ENCODE measurements around the gene BCL6.
"Not testable (repeated sequence)": the region's sequence is repeated elsewhere in the genome, so short reads cannot be mapped to it uniquely, and the experiment has no call there.

BCL6 gene

DNA sequence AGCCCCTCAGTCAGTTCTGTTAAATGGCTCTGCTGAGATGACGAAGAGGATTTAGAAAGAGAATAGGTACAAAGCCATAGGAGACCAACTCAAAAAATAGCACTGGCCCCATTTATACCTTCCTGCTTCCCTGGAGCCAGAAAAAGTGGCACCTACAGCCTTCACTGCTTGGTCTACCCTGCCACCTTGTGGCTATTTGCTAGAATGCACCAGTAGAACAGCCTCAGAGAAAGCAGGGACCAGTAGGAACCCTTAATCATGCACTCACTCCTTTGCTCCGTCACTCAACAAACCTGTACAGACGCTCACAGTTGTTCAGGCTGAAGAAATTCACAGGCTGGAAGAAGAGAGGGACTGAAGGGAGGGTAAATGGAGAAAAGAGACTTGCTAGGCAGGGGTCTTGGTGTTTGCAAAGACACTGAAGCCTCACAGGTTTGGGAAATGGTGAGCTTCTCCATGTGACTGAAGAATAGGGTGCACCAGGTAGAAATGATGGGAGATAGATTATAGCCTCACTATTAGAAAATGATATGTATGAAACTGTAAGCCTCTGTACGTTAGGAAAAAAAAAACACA, 30.8 kb downstream of the BCL6 start:
- DNase-seq (ENCODE audit: low read depth in 2 of 2): peak; percentile 51 to 62

DNA sequence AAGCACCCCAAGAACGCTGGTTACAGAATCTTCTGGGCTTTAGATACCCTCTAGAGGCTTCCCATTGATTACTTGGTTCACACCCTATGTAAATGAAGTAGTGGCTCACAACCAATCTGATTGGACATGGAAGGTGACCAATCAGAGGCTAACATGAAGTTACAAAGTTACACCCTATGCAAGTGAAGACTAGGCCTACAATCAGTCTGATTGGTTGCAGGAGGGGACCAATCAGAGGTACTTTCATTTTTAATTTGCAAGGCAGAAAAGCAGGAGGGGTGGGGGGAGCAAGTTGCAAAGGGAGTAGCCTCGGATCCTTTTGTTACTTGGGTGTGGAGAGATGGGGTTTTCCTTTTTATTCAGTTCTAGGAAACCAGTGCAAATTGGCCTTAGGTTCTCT, 31.8 kb downstream of the BCL6 start:
- no peak for DNase-seq (ENCODE audit: low read depth in 2 of 2)

DNA sequence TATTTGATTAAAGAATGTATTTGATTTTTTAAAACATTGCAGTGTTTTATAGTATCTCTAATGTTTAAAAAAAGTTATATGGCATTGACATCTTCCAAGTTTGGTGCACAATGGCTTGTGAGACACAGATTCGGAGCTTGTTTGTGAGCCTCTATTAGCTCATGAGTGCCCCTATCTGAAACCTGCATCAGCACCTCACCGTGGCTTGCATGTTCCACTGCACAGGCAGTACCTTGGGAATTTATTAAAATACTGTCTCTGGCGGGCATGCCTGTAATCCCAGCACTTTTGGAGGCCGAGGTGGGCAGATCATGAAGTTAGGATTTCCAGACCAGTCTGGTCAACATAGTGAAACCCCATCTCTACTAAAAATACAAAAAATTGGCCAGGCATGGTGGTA, 36.1 kb downstream of the BCL6 start:
- no peak for DNase-seq (ENCODE audit: low read depth in 2 of 2)

DNA sequence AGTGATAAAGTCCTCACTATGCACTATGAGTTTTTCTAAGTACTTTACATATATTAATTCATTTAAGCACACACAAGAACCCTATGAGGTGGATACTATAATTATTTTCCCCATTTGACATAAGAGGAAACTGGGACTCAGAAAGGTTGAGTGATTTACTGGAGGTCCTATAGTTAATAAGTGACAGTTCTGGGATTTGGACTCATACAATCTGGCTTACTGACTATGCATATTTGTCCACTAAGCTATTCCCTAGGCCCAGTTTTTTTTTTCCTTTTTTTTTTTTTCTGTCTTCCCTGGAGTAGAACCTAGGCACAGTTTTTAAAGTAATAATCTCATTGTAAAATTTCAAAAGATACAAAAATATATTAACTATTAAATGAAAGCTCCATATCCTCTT, 36.6 kb downstream of the BCL6 start:
- no peak for DNase-seq (ENCODE audit: low read depth in 2 of 2)

DNA sequence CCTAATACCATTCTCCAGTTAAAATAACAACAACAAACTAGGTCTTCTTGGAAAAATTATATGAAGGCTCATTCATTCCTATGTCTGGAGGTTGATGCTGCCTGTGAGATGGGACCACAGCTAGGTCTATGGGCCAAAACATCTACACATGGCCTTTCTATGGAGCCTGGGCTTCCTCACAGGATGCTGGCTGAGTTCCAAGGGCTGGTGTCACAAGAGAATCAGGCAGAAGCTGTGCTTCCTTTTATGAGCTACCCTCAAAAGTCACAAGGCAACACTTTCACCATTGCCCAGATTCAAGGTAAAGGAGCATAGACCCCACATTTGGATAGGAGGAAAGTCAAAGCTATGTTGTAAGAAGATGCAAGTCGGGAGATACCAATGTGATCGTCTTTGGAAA, 38.3 kb downstream of the BCL6 start:
- no peak for DNase-seq (ENCODE audit: low read depth in 2 of 2)

DNA sequence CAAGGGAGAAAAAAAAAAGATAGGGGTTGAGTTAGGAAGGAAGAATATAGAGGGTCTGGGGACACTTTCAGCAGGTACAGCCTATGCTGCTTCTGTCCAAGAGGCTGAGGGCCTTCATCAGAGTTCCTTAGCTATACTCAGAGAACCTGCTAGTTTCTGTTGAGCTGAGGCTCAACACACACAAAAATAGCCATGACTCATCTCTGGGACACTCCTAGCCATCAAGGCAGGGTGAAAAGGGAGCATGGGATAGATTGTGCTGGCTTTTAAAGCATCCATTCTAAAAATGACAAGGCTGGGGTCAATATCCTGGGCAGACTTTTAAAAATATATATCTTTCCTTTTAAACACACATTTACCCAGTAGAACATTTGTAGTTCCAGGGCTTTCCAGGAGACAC, 40.1 kb downstream of the BCL6 start:
- no peak for DNase-seq (ENCODE audit: low read depth in 2 of 2)

DNA sequence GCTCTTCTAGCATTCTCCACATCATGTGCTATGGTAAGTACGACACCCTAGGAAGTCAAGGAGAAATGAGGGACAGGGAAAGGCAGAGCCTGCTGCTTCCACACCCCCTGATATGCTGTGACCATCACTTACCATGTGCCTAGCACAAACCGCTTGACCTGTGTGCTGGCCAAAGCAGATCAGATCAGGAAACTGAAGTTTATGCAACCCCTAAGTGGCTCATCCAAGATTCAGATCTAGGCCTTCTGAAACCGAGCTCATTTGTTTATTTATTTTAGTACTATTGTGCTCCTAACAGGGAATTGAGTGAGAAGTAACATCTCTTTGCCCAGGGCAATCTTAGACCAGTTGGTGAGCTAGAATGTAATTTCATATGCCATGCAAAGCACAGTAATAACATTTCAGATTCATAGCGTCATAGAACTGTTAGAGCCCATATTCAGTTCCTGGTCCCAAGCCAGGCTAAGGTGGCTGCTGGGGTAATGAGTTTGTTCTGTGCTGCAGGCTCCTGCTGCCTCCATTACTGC, 42.7 kb downstream of the BCL6 start, which contains the start of gene RTP2:
Gene RTP2, minus strand, starts transcription at position 51 of the 527 bp plus-strand sequence. CDS start 429 bp downstream, outside the sequence.
- no peak for DNase-seq (ENCODE audit: low read depth in 2 of 2)

DNA sequence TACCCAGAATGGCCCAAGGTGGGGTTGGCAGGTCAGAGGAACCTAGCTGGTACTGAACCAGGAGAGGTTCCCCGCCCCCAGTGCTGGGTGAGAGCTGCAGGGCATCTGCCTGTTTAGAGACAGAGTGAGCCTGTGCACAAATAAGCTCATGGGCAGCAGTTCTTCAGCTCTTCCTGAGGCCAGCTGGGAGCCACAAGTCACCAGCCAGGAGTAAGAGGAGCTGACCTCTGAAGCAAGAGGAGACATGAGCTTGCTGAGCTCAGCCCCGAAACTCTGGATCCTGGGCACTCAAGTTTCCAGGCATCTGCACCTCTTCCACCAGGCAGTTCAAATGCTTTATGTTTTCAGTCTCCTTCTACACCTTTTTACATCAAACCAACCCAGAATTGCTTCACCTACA, 45.0 kb downstream of the BCL6 start:
- DNase-seq (ENCODE audit: low read depth in 2 of 2): no peak

DNA sequence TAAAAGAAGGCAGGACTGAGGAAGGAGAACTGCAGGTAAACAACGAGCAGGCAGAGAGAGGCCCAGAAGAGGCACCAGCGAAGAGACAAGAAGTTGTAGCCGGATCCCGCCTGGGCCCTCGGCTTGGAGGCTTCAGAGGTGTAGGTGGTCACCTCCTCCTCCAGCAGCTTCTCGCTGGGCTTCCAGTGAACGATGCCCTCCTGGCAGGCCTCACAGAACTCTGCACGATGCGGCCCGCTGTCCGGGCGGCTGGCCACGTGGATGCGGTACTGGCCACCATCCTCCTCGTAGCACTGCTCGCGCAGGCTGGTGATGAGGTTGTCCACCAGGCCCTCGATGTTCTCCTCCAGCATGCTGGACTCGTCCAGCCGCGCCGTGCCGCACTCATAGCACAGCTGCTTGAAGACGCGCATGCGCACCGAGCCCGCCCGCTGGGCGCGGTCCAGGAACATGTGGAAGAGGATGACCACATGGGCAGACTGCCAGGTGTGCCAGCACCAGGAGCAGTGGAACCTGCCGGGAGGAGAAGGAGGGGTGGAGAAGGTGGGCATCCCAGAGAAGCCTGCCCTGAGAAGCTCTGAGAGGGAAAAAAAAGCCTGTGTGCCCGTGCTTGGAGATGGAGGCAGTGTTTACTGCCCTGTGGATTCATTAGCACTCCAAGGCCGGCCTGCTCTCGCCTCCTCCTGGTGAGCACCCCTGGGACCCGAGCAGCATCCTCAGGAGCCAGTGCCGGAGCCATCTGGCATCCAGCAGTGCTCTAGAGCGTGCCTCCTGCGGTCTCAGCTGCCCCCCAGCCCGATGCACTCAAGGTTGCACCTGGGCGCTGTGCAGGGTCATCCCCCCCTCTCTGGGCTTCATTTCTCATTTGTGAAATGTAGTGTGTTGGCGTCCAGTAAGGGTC, 46.5 kb downstream of the BCL6 start:
- DNase-seq (ENCODE audit: low read depth in 2 of 2): no peak

DNA sequence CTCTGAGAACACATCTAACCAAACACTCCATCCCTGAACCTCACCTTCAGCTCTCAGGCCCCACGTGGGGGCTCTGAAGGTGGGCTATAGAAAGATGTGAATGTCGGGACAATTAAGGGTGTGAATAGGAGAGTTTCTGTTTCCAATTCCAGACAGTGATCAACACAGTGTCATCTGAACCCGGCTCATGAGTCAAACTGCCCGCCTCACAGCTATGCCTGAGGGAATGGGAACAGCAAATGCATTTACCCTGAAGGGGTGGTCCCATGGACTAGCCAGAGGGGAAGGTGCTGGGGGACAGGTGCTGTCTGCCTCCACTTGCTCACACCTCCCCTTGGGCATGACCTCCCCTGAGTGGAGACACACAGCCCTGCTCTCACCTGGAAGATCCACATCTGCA, 49.2 kb downstream of the BCL6 start:
- DNase-seq (ENCODE audit: low read depth in 2 of 2): no peak

DNA sequence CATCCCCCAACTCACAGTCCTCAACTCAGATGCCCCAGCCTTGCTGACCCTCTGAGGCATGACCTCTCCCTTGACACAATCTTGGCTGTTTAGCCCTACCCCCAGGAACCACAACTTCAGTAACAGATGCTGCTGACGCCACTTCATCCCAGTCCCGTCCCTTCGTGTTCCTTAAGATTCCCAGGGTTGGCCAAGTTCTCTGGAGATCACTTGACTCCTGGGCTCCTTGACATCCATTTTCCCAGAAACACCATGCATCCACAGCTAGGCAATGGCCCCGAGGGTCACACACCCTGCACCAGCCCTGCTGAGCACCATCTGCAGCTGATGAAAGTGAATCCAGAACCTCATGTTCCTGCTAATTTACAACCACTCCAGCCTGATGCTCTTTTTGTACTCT, 49.8 kb downstream of the BCL6 start:
- no peak for DNase-seq (ENCODE audit: low read depth in 2 of 2)

DNA sequence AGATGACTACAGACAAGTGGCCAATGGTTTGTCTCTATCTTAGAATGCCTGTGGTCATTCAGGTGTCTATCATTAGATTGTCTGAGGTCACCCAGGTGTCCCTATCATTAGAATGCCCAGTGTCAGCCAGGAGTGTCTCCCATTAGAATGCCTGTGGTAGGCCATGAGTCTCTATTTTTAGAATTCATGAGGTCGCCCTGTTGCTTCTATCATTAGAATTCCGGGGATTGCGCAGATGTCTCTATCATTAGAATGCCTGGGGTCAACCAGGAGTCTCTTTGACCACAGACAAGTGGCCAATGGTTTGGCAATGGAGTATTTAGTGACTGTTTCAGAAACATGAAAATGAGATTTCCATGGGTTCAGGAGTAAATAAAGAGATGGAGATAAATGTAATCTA, 50.5 kb downstream of the BCL6 start:
- DNase-seq (ENCODE audit: low read depth in 2 of 2): no peak

DNA sequence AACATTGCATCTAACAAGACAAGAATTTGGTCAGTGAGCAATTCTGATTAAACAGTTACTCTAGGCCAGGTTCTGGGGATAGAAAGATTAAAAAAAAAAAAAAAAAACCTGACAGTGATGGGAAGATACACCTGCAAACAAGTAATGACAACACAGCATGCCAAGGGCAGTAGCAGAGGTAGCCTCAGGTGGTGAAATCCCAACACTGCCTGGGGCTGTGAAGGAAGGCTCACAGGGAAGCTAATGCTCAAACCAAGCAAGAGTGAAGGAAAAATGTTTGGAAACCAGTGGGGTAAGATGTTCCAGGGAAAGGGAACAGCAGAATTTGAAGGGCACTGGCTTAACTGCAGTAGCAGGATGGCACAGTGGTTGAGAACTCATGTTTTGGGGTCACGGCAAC, 51.8 kb downstream of the BCL6 start:
- no peak for DNase-seq (ENCODE audit: low read depth in 2 of 2)

DNA sequence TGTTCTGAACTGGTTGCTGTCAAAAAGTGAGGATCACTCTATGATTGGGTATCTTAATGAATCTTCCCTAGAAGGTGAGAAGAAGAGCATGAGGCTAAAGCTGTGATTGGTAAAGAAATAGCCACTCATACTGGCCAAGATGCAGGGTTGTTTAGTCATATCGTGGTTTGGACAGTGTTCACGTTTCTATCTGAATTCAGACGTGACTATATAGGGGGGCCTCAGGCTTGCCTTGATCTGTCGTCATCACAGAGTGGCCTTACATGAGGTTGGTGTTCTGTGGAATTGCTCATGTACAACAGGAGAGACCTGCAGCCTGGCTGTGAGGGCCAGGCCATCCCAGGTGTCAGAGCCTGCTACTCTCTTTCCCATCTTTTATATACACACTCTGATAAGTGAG, 55.3 kb downstream of the BCL6 start:
- DNase-seq (ENCODE audit: low read depth in 2 of 2): no peak

DNA sequence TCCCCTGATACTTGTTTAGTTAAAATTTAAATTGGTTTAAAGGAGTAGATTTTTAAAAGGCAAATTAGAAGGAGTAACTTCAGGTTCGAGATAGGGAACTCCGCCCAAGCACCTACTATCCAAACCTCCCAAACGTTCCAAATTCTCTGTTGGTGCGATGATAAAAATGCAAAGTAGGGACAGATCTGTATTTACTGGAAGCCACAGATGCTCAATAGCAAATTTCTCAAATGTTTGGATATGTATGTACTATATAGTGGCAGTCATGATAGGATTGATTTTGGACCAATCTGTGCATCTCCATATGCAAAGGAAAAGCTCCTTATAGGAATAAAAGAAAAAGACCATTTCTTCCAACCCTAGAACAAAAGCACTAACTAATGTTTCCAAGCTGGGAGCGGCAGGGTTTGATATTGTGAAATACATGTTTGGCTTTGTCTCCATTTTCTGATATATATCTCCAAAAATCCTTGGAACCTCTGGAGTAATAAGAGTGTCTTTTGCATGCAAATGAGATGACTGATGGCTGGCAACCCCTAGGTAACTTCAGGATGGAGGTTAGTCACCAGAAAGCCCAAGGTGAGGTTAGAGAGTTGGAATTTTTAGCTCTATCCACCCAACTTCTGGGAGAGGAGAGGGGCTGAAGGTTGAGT, 58.5 kb downstream of the BCL6 start:
- no peak for DNase-seq (ENCODE audit: low read depth in 2 of 2)

DNA sequence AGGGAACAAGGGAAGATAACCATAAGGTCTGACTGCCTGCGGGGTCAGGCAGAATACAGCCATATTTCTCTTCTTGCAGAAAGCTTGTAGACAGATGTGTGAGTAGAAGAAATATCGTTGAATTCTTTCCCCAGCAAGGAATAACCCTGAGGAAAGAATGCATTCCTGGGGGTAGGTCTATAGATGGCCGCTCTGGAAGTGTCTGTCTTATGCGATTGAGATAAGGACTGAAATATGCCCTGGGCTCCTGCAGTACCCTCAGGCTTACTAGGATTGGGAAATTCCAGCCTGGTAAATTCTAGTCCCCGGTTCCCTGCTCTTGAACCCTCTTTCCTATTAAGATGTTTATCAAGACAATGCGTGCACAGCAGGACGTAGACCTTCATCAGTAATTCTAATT, 59.3 kb downstream of the BCL6 start:
- DNase-seq (ENCODE audit: low read depth in 2 of 2): no peak

DNA sequence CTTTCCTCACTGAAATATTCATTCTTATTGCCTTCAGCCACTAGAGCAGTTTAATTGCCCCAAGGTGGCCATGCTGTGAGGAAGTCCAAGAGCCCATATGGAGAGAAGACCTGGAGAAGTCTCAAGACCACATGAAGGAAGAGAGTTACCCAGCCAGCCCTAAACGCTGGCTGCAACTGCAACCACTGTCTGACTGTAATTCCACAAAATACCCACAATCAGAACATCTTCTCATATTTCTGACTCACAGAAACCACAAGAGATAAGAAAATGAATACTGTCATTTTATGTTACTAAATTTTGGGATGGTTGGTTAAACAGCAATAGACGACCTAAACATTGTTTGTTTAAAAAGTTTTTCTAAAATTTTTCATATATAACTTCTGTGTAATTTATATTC, 60.4 kb downstream of the BCL6 start:
- no peak for DNase-seq (ENCODE audit: low read depth in 2 of 2)

DNA sequence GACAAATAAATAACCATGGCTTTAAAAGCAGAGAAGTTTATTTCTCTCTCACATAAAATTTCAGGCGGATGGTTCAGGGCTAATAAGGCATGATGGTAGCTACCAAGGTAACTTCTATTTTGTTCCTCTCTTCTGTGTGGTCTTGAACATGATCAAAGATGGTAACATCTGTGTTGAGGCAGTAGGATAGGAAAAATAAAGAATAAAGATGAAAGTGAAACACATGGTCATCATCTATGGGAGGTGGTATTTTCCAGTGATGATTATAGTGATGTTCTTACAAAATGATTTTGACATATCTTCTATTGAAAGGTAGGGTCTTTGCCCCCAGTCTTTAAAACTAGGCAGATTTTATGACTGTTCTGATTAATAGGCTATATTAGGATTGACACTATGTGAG, 60.8 kb downstream of the BCL6 start:
- DNase-seq (ENCODE audit: low read depth in 2 of 2): no peak

DNA sequence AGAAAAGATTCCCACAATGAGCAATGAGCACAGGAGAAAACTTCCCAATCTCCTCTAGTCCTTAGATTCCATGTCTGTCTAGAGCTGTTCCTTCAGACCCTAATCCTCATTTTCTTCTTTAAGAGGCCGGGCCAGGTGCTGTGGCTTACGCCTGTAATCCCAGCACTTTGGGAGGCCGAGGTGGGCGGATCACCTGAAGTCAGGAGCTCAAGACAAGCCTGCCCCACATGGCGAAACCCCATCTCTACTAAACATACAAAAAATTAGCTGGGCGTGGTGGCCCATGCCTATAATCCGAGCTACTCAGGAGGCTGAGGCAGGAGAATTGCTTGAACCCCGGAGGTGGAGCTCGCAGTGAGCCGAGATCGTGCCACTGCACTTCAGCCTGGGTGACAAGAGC, 63.5 kb downstream of the BCL6 start:
- not testable (repeated sequence) for DNase-seq (ENCODE audit: low read depth in 2 of 2)

DNA sequence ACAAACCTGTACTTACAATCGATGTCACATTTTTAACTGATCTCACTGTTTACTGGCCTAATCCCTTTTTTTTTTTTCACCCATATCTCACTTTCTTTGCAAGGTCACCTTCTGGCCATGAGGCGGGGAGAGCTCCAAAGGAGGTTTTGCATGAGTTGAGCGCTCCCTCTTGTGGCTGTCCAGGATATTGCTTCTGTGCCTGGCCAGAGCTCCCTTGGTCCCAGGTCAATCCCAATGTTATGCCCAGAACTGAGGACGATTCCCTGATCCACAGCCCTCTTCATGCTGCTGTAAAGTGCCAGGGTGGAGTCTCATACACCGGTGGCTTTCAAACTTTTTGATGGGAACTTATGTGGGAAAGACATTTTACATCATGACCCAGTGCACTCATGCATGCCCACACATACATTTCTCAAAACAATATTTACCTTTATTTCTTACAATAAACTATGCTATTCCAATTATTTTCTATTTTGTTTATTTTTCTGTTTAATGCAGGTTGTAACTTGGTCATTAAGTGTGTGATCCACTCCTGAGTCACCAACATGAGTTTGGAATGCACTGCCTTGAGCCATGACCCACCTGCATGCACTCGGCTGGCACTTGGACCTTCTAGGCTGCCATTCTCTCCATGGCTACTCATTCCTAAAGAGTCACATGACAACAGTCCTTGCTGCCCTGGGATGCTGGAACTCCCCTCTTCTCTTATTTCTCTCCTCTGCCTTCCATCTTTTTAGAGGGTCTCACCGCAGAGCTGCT, 65.5 kb downstream of the BCL6 start:
- peak; percentile 62 to 65 for DNase-seq (ENCODE audit: low read depth in 2 of 2)

DNA sequence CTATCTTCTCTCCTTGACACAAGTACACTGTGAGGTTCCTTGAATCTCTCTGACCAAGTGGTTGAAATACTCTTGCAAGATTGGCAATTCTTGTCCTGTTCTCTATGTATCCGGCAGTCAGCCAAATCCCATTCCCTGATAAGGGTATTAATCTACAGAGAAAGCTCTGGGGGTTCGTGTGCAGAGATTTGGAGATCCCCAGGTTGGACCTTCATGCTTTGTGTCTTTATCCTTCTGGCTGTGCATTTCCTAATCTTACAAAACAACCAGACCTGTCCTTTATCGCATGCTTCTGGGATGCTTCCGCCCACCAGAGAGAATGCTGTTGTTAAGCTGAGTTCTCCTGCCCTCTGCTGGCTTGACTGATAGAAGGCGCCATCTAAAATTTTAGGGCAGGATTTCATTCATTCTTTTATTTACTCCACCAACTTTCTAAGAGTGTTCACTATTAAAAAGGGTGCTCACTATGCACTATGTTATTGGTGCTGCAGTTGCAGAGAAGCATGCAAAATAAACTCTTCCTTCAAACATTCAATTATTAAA, 66.5 kb downstream of the BCL6 start:
- peak; percentile 8 to 23 for DNase-seq (ENCODE audit: low read depth in 2 of 2)

DNA sequence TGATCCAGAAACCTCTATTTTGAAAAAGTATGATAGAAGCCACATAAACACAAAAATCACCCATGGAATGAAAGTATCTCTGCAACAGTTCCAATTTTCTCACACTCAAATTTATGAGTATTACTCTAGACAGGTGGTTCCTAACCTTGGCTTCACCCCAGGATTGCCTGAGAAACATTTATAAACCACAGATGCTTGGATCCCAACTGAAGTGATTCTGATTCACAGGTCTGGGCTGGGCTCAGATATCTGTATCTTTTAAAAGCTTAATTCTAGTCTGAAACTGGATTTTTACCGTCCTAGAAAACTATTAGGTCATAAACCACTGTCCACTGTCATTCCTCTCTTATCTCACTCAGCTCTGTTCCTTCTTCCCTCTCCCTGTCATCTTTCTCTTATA, 67.7 kb downstream of the BCL6 start:
- DNase-seq (ENCODE audit: low read depth in 2 of 2): no peak
